Measurements from ENCODE around the gene ANKUB1. TPM values are rescaled to one million over a fixed set of nuclear protein-coding genes. Genes with fewer than 3 reads are reported as not detected.

ANKUB1 gene
- total and polyA plus RNA-seq, 8 donors, result not detected

DNA sequence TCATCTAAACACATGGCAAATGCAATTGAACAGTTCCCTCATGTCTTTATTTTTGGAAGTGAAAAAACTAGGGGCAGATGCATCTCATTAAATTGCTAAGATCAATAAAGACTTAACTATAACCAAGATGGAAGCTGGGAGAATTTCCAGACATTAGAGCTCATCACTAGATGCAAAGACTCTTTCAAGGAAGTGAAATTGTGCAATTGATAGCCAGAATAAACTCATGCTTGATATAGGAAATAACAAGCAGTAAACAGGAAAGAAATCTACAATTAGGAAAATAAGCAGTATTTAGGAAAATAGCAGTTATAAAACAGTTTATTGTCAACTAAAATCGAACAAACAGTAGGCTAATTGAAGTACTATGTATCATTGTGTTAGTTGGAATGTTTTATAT is 8.8 kb upstream of the ANKUB1 start:
- DNase-seq, result no peak
- H3K4me1 ChIP-seq, result no peaks in the 10 kb centered on the region
- H3K27me3 ChIP-seq, result no peaks in the 10 kb centered on the region
- H3K36me3 ChIP-seq, result no peaks in the 10 kb centered on the region
- TF ChIP-seq, protein P1, sequence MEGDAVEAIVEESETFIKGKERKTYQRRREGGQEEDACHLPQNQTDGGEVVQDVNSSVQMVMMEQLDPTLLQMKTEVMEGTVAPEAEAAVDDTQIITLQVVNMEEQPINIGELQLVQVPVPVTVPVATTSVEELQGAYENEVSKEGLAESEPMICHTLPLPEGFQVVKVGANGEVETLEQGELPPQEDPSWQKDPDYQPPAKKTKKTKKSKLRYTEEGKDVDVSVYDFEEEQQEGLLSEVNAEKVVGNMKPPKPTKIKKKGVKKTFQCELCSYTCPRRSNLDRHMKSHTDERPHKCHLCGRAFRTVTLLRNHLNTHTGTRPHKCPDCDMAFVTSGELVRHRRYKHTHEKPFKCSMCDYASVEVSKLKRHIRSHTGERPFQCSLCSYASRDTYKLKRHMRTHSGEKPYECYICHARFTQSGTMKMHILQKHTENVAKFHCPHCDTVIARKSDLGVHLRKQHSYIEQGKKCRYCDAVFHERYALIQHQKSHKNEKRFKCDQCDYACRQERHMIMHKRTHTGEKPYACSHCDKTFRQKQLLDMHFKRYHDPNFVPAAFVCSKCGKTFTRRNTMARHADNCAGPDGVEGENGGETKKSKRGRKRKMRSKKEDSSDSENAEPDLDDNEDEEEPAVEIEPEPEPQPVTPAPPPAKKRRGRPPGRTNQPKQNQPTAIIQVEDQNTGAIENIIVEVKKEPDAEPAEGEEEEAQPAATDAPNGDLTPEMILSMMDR (IDR thresholded peaks at IDR 0.05), result no peak
- intact Hi-C loops (cut with DNase I), result no loop called here
- H3K9me3 ChIP-seq, result no peaks in the 10 kb centered on the region
- no peak overlapping the region for H3K4me3 ChIP-seq
- WGBS, 2 donors, result 50 to 57% methylated on average over 1 of the region's 1 CpG
- no peak for ATAC-seq
- H3K27ac ChIP-seq, result no peak overlapping the region
- no peak for FAIRE-seq

DNA sequence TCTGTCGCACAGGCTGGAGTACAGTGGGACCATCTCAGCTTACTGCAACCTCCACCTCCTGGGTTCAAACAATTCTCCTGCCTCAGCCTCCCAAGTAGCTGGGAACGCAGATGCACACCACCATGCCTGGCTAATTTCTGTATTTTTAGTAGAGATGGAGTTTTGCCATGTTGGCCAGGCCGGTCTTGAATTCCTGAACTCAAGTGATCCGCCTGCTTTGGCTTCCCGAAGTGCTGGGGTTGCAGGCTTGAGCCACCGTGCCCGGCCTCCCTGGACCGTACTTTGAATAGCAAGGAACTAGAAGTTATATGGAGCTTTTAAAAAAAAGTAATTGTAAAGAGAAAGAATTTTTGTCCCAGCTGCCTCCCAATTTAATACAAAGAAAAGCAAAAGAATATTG is 8.3 kb upstream of the ANKUB1 start:
- no peaks in the 10 kb centered on the region for H3K9me3 ChIP-seq
- H3K4me1 ChIP-seq, result no peaks in the 10 kb centered on the region
- H3K27ac ChIP-seq, result no peak overlapping the region
- FAIRE-seq (no peak), DNase-seq (no peak), ATAC-seq (no peak)
- H3K4me3 ChIP-seq, result no peak overlapping the region
- intact Hi-C loops (cut with DNase I), result no loop called here
- TF ChIP-seq, protein P1 (IDR thresholded peaks at IDR 0.05), result no peak
- 86 to 94% methylated on average over 8 of the region's 8 CpGs for WGBS, 2 donors
- H3K36me3 ChIP-seq, result no peaks in the 10 kb centered on the region
- H3K27me3 ChIP-seq, result no peaks in the 10 kb centered on the region

DNA sequence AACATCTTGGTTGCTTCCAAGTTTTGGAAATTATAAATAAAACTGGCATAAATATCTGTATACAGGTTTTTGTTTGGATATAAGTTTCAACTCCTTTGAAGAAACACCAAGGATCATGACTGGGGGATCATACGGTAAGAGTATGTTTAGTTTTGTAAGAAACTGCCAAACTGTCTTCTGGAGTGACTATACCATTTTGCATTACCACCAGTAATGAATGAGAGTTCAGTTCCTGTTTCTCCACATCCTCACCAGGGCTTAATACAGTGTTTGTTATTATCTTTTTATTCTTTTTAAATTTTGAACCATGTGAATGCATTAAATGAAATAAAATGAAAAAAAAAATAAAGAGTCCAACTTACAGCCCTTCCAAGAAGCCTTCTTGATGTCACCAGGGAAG is 3.7 kb upstream of the ANKUB1 start:
- no peak overlapping the region for H3K27ac ChIP-seq
- no peak for ATAC-seq
- no peaks in the 10 kb centered on the region for H3K36me3 ChIP-seq
- intact Hi-C loops (cut with DNase I), result no loop called here
- WGBS, 2 donors, result 77 to 88% methylated on average over 1 of the region's 1 CpG
- H3K27me3 ChIP-seq, result no peaks in the 10 kb centered on the region
- H3K4me3 ChIP-seq, result no peak overlapping the region
- no peak for DNase-seq
- H3K4me1 ChIP-seq, result no peaks in the 10 kb centered on the region
- H3K9me3 ChIP-seq, result no peaks in the 10 kb centered on the region
- no peak for FAIRE-seq
- TF ChIP-seq, protein P1 (IDR thresholded peaks at IDR 0.05), result no peak

DNA sequence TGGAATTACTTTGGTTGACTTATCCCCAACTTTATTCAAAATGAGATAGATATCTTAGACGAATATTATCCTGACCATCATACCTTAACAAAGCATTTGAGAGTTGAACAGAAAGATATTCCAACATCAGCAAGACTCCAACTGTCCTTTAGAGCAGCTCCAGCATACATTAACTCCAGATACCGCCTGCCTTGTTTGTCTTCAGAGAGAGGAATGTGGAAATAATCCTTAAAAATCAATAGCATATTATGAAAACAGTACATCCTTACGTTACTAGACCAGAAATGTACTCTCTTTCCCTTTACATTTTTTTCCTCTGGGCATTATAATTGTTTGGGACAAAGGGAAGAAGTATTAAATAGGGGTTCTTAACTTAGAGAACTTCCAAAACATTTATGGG is 1.7 kb downstream of the ANKUB1 start:
- no peaks in the 10 kb centered on the region for H3K36me3 ChIP-seq
- no peaks in the 10 kb centered on the region for H3K4me1 ChIP-seq
- H3K27ac ChIP-seq, result no peak overlapping the region
- ATAC-seq (no peak), FAIRE-seq (no peak), DNase-seq (no peak)
- 35 to 45% methylated on average over 3 of the region's 3 CpGs for WGBS, 2 donors
- no peaks in the 10 kb centered on the region for H3K9me3 ChIP-seq
- TF ChIP-seq, protein P1 (IDR thresholded peaks at IDR 0.05), result no peak
- intact Hi-C loops (cut with DNase I), result no loop called here
- H3K27me3 ChIP-seq, result no peaks in the 10 kb centered on the region
- H3K4me3 ChIP-seq, result no peak overlapping the region

DNA sequence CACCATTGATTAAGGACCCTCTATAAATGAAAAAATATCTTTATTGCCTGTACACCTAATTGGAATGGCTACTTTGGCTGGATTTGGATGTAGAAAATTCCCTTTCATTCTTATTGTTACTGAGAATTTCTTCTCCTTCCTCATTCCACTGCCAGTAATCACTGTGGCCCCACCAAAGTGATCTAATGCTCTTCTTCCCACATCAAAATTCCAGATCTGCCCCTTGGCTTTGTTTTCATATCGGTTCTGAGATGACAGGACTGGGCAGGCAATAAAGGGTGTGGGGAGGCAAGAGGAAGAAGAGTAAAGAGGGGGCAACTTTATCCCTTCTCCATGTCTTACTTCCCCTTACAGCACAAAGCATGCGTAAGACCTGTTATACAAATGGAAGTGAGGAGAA is 2.1 kb downstream of the ANKUB1 start:
- Histone ChIP-seq H3K4me1 (no peaks in the 10 kb centered on the region), H3K36me3 (no peaks in the 10 kb centered on the region), H3K27ac (no peak overlapping the region), H3K27me3 (no peaks in the 10 kb centered on the region), H3K9me3 (no peaks in the 10 kb centered on the region), H3K4me3 (no peak overlapping the region)
- intact Hi-C loops (cut with DNase I), result no loop called here
- WGBS, 2 donors, result 66 to 74% methylated on average over 2 of the region's 2 CpGs
- ATAC-seq (no peak), FAIRE-seq (no peak), DNase-seq (no peak)
- TF ChIP-seq, protein P1 (IDR thresholded peaks at IDR 0.05), result no peak
